Ureter (tissue), 1 donor: ENCODE data around the gene PLA2G4B. TPM values are rescaled to one million over a fixed set of nuclear protein-coding genes. Genes with fewer than 3 reads are reported as not detected.

Source experiments
- DNase-seq: peaks from one replicate; pipeline ENCODE4 v3.0.0-alpha.2; 2020; ENCODE audit warnings: low spot score
- total RNA-seq: library from RNA; stranded (reverse); gene quantifications from one replicate; pipeline ENCODE4 v1.2.4, GENCODE V29; 2023
- donor health status: DM: yes; HTN: yes; CAD: no.

Gene PLA2G4B
- total RNA-seq, 1 donor from 2014 or later = 30.0 TPM

GRCh38 chr15:41850482-41851166, 12.0 kb downstream of the PLA2G4B start:
- DNase-seq = no peak

- DNase-seq = no peak
Observed at GRCh38 chr15:41851167-41851523, 12.5 kb downstream of the PLA2G4B start.

DNA sequence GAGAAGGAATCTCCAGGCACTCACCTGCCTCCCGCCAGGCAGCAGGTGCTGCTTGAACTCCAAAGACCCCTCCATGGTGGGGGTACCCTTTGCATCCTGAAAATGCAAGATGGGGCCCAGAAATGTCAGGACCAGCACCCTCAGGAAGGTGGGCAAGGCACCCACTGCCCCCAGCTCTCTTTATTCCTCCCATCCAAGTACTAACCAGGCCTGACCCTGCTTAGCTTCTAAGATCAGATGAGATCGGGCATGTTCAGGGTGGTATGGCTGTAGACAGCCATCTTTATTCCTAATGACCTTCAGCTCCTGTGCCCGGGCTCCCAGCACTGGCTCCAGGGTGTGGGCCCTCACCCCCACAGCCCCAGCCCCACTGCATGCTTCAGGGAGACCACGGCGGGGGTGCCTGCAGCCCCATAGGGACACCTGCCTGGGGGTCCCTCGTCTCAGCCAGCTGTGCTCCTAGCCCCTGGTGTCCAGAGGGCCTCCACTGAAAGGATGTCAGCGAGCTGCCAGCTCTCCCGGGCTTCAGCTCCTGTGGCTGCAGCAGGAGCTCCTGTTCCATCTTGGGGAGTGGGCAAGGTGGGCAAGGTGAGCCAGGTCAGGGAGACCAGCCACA, 13.2 kb downstream of the PLA2G4B start:
- DNase-seq = no peak

DNA sequence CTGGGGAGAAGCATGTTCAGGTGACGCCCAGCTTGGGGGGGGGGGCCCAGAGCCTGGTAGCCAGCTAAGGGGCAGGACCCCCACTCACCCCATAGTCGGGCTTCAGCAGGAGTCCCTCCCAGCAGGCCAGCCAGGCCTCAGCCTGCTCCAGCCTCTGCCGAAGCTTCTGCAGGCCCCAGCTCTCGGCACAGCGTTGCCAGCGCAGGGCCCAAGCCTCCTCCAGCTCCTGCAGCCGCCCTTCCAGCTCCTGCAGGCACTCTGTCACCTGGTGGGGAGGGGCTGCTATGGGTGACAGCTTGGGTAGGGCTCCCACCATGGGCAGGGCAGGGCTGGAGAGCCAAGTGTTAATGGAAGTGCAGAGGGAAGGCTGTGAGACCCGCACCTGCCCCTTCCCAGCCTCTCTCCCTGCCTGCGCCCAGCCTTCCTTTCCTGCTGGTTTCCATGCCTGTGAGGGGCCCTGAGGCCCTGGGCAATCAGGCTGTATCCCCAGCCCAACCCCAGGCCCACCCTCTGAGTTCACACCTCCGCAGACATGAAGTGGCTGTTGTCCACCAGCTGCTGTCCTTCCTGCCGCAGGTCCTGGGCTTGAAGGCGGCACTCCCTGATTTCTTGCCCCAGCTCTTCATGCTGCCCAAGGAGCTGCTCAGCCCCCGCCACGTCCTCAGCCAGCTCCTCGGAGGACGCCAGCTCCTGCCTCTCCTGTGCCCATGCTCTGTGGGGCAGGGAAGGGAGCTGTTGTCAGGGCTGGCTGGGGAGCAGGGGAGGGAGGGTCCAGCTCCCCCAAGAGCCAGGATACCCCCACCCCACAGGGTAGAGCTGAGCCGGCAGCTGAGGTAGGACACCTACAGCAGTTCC, 14.3 kb downstream of the PLA2G4B start:
- DNase-seq = no peak

GRCh38 chr15:41853831-41854230, 15.2 kb downstream of the PLA2G4B start:
- no peak for DNase-seq

DNA sequence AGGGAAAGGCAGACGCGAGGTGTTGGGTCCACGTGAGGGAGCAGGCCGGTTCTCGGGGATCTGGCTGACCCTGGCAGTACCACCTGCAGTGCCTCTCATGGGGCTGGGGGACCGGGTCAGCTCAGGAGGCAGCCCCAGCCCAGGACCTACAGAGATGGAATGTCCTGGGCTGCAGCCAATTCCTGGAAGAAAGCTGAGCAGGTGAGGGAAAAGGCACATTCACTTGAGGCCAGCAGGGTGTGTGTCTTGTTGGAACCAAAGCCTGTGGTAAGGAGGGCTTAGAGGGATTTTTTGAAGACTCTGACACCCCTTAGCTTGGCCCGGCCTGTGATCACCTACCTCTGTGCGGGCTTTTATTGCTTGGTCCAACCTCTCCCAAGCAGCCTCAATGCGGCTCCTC, 15.8 kb downstream of the PLA2G4B start:
- no peak for DNase-seq

- DNase-seq = no peak
Observed at GRCh38 chr15:41855261-41855961, 16.8 kb downstream of the PLA2G4B start.

GRCh38 chr15:41856262-41856661, 17.6 kb downstream of the PLA2G4B start:
- DNase-seq = no peak

- DNase-seq = no peak
Observed at GRCh38 chr15:41856716-41857115, 18.1 kb downstream of the PLA2G4B start.

DNA sequence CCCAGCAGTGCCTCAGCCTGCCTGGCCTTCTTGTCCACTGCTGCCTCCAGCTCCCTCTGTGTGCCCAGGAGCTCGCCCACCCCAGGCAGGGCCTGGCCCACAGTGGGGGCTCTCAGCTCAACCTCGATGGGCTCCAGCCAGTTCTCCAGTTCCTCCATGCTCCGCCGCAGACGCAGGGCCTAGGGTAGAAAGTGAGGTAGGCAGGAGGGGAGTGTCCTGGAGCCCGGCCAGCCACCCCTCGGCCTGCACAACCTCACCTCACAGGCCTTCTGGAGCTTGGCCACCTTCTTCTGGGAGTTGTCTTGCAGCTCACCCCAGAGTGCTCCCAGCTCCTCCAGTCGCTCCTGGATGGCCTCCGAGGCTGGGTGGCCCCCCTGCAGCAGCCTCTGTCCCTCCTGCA, 18.7 kb downstream of the PLA2G4B start:
- DNase-seq = no peak

DNA sequence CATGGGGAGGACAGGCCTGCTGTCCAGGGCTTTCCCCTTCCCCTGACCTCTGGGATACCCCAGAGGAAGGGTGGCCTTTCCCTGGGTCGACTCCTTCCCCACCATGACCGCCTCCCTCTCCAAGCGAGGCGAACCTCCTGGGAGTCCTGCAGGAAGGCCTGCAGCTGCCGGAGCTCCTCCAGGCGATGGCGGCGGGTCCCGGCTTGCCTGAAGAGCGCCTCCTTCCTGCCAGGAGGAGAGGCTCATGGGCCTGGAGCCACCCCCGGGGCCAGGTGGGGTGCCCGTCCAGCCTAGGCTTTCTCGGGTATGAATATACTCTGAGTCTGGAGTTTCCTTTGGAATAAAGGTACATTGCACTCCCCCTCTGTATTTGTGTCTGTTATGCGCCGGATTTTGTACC, 20.1 kb downstream of the PLA2G4B start:
- no peak for DNase-seq

GRCh38 chr15:41860049-41860828, 21.6 kb downstream of the PLA2G4B start:
- DNase-seq = no peak

DNA sequence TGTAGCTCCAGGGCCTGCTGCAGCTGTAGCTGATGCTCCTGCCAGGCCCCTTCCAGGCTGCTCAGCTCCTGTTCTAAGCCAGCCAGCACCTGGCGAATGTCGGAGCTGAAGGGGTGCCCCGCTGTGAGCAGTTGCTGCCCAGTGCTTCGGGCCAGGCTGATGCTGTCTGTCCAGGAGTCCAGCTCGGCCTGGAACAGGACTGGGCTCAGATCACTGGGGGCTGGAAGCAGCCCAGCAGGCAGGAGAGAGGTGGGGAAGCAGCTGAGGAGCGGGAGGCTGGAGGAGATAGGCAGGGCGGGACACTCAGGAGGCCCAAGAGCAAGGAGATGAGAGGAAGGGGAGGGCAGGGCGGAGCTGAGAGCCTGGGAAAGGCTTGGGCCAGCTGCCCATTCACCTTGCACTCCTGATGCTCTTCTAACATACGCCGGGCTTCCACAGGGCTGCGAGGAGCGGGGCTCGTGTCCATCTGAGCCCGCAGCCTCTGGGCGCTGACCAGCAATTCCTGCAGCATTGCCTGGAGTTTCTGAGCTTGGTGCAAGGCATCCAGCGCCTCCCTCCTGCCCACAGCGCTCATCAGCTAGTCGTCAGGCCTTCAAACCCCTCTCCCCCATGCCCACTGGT, 23.2 kb downstream of the PLA2G4B start:
- DNase-seq = no peak

- peak; percentile 68 for DNase-seq
Observed at GRCh38 chr15:41862515-41863116, 24.0 kb downstream of the PLA2G4B start.

DNA sequence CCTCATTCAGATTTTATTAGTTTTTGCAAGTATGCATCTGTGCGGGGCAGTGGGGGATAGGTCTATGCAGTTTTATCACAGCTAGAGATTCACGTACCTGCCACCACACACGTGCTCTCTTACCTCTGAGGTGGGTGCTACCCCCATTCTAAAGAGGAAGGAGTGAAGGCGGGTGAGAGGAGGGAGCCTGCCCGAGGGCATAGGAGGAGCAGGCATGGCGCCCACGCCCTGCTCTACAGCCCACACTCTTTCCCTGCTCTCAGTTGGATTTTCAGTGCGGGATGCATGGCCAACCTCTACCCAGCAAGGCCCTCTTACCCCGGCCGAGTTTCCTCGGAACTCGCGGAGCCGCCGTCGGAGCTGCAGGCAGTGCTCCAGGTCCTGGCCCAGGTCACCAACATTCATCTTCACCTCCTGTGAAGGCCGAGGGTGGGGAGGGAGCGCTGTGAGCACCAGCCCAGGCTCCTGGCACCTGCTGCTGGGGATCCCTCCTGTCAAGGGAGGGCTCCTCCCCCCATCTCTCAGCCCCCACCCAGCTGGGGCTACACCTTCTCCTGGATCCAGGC, 26.9 kb downstream of the PLA2G4B start:
- DNase-seq = no peak

DNA sequence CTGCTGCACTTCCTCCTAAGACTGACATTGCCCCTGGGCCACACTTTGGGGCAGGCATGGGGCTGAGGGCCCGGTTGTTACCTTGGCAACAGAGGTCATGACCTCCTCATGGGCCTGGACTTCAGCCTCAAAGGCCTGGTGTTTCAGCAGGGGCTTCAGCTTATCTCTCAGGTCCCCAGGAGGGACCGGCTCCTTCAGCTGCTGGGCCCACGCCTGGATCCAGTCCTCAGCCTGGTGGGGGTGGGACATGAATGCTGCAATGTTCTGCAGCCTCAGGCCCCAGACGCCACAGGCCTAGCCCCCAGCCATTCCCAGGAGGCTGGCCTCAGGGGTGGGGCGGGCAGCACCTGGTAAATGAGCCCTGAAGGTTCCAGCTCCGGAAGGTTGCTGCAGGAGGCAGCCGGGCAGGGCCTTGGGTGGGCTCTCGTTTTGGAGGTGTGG, 27.6 kb downstream of the PLA2G4B start:
- DNase-seq = no peak

DNA sequence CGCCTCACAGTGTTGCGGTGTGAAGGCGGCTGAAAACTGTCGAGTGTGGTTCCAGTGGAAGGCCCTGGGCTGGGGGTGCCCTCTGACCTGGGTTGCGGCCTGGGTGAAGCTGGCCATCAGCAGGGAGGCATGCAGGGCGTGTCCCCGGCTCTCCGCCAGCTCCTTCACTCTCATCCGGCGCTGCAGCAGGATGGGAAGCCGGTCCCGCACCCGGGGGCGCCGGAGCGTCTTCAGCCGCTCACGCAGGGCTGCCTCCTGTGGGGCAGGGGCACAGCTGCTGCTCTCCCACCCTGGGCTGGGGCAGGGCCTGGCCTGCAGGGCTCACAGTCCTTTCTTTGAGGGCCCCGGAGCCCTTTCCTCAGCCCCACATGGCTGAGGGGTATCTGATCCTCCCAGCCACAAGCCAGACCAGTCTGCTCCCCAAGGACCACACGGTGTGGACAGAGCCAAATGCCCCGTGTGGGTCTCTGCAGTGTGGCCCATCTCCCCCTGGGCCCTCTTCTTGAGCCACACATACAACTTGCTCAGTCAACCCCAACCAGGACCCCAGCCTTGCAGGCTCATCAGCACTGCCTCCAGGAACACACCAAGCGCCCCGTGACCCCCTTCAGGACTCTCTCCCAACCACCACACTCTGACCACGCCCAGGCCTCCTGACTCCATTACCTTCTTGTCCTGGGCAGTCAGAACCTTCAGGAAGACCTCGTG, 28.4 kb downstream of the PLA2G4B start:
- DNase-seq = no peak

- DNase-seq = no peak
Observed at GRCh38 chr15:41868321-41868720, 29.7 kb downstream of the PLA2G4B start.
